CMK (cell line): ENCODE data around the gene ATP6V1C2.
"Not testable (repeated sequence)": the region's sequence is repeated elsewhere in the genome, so short reads cannot be mapped to it uniquely, and the experiment has no call there.

Experiments used
- DNase-seq: peaks from one replicate; pipeline ENCODE4 v3.0.0-alpha.2; 2010; ENCODE audit warnings: low read depth

The ATP6V1C2 gene

DNA sequence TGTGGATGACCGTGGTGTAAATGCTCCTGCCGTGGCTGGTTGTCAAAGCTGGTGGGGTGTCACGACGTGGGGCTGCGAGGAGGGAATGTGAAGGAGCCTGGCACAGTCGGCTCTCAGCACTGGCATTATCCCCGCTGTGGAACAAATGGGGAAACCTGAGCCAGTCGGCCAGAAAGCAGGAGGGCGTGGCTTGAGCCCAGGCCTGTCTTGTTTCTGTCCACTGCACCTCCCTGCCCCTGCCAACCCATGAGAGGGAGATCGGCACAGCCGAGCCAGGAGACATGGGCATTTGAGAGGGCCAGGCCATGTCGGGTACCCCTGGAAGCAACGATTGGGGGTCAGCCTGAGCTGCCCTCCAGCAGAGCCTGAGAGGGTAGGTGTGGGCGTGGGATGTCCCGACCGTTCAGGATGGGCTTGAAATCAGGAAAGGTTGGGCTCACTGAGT lies 46.7 kb downstream of the ATP6V1C2 start:
- DNase-seq, result no peak

- DNase-seq, result no peak
Observed at GRCh38 chr2:10770956-10771750, 49.7 kb downstream of the ATP6V1C2 start.

GRCh38 chr2:10771786-10772185 lies 50.4 kb downstream of the ATP6V1C2 start:
- no peak for DNase-seq

DNA sequence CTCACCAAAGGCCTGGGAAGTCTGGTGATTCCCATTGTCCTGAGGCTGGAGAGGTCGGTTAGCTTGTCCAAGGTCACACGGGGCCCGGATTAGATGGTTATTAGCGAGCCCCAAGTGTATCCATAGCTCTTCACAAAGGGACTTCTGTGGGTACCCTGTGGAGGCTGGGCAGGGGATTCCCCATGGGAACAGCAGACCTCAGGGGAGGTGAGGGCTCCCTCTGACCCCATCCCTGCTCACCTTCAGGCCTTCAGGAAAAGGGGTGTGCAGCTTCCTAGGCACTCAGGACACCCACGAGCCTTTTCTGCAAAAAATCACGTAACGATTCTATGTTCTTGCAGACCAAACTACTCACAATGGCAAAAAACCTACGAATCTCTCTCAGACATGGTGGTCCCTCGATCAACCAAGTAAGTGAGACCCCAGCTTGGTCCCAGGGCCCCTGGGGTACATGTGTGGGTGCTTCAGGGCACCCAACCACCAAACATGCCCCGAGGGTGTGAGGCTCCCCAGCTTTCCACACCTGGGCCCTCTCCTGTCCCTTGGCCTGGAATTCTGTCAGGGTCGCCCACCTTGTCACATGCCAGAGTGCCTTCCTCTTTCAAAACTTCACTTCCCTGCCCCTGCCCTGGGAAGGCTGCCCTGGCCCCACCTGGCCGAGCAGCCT lies 50.9 kb downstream of the ATP6V1C2 start:
- no peak for DNase-seq

DNA sequence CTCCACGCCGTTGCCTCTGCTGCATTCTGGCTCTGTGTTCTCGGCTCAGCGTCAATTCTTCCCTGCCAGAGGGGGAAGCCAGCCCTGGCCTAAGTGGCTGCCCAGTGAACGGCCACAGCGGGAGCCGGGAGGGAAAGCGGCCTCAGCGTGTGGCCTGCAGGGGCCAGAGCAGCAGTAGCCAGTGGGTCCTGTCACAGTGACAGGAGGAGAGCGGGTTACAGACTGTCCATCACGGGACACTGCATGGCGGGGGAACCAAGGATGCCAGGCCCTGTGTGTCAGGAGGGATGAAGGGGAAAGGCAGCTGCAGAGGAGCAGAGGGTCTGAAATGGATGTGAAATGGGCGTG lies 51.4 kb downstream of the ATP6V1C2 start:
- no peak for DNase-seq

DNA sequence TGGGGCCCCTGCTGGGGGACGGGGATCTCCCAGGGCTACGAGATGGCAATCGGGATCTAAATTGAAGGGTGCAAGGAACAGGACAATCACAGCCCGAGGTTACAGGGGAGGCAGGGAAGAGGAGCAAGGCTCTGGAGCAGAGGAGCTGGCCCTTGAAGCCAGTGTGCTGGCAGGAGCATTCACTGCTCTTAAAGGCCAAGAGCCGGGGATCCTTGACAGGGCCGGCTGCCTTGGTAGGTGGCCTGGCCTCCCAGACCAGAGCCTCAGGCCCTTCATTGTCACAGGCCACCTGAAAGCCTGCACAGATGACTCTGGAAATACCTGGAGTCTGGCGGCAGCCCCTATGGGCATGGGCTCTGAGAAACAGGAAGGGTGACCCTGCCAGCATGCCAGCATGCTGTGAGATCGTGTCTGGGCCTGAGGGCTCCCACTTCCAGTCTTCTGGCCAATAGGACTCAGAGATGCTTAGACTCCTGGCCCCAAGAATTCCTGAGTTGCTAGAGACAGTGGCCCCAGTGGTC lies 52.5 kb downstream of the ATP6V1C2 start:
- no peak for DNase-seq

GRCh38 chr2:10774394-10774793 lies 53.0 kb downstream of the ATP6V1C2 start:
- no peak for DNase-seq

DNA sequence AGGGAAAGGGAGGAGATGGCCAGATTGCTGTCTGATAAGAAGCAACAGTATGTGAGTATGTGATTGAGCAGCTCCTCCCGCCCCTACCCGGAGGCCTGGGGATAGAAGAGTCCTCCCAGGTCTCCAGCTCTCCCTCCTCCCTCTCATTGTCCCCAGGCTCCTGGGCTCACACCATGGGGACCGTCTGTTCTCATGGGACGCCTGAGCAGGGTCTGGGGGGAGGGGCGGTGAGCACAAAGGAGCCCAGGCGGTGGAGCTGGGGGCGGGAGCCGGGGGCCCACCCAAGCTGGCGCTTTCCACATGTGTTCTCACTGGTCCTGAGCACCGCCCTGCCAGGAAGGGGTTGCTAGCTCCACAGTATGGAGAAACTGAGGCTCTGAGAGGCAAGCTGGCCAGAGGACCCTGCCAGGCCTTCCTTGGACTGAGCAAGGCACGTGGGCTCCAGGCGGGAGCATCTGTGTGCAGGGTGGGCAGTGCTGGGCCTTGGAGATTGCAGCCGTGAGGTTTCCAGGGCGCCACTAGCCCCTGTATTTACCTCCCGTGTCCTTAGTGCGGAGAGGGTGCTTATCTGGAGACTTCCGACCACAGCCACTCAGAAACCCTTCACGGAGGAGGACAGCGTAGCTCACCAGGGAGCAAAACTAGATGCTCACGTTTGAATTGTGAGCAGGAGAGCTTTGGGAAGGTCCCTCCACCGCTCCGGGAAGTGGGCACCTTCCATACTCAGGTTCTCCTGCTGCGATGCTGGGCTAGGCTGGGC lies 53.8 kb downstream of the ATP6V1C2 start:
- DNase-seq, result no peak

DNA sequence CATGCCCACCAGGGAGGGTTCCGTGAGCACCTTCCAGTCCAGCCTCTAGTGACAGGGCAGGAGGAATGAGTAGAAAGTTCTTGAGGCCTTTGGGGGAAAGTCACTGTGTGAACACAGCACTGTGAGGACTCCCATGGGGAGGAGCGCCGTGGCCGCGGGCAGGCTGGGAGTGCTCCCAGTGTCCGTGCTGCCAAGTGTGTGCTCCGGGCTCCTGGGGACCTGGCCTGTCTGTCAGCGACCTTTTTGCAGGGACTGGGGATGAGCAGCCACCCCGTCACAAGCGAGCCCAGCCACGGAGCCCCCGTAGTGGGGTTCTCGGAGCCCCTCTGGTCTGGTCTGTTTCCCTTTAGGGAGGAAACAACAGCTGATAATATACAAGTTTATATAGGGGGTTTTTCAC lies 54.4 kb downstream of the ATP6V1C2 start:
- DNase-seq, result no peak

DNA sequence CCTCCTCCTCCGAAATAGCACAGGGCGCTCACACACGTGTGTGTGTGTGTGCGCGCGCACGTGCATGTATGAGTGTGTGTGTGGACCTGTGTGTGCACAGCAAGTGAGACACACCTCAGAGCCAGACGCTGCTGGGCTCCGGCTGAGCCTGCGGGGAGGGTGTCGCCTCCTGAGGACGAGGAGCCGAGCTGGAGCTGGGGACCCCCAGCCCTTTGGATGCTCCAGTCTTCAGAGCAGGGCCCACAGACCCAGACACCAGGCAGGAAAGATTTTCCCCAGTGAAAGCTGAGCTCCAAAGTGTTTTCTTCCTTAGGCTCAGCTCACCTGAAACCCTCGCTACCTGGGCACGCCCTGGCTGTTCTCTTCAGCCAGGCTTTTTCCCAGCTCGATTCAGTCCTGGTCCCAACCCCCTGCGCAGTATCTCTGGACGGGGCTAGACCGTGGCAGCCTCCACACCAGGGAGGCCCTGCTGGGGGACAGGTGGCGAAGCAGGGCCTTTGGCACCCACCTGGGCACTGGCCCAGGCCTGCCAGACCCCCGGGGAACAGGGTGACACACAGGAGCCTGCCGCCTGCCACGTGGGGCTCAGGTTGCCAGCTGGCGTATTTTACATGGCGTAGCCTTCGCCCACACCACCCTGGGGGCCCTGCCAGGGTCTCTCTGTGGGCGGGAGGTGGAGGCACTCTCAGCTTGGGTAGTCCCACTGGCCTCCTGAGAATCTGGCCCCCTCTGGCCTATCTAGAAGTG lies 55.0 kb downstream of the ATP6V1C2 start:
- no peak for DNase-seq

GRCh38 chr2:10777111-10777841 lies 55.8 kb downstream of the ATP6V1C2 start:
- no peak for DNase-seq

DNA sequence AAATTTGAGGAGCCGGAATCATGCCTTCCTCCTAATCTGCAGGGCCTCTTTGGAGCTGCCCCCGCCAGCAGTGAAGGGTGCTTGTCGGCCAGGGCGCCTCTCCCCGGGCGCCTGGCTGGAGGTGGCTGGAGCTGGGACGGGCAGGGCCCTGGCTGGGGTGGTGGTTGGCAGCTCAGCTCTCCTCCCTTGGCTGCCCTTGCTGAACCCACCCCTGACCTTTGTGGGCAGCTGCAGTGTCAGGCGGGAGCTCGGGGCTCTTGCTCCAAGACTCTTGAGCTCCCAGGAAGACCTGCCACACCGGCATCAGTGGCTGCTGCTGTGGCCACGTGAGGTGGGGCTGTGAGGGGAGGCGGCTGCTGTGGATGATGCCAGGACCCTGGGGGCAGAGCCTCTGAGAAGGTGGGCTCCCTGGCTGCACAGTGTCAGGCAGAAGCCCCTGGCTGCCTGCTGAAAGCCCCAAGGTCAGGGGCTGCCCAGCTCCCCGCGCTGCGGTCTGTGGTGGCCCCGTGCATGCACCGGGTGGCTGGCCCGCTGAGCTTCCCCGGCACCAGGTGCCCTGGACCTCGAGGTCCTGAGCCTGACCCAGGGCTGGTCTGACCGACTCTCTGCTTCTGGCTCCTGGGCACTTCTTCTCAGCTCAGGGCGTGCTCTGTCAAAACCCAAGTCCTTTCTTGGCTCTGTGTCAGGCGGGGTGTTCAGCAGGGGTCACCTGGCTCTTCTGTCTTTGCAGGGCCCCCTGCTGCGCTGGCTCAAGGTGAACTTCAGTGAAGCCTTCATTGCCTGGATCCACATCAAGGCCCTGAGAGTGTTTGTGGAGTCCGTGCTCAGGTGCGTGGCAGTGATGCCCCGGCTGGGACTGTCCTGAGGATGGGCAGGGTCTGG lies 56.7 kb downstream of the ATP6V1C2 start:
- DNase-seq, result no peak

DNA sequence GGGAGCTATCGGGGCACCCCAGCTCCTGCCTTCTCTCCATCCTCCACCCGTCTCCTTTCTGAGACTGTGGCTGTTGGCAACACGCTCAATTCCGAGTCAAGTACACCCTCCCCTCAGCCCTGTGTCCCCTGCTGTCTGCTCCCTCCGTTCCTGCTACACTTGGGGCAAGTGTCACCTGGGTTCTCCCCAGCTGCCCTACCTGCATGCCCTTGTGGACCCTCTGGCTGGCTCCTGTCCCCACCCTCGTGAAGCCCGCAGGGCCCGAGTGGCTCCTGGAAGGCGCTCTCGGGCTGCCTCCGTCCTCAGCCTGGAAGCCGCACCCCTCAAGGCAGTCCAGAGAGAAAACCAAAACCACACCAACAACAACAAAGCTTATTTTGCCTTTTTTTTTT lies 57.3 kb downstream of the ATP6V1C2 start:
- DNase-seq, result no peak

GRCh38 chr2:10779776-10780490 lies 58.5 kb downstream of the ATP6V1C2 start:
- DNase-seq, result no peak

GRCh38 chr2:10780491-10780820 lies 59.0 kb downstream of the ATP6V1C2 start:
- DNase-seq, result no peak

DNA sequence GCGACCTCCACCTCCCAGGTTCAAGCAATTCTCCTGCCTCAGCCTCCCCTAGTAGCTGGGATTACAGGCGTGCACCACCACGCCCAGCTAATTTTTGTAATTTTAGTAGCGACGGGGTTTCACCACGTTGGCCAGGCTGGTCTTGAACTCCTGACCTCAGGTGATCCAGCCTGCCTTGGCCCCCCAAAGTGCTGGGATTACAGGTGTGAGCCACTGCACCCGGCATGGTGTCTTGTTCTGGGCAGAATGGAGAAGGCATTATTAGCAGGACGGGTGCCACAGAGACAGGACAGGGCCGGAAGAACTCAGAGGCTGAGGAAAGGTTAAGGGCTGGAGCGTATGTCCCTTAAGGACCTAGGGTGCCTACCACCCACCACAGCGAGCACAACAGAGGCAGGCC lies 59.4 kb downstream of the ATP6V1C2 start:
- not testable (repeated sequence) for DNase-seq

GRCh38 chr2:10781746-10782145 lies 60.3 kb downstream of the ATP6V1C2 start:
- DNase-seq, result no peak

DNA sequence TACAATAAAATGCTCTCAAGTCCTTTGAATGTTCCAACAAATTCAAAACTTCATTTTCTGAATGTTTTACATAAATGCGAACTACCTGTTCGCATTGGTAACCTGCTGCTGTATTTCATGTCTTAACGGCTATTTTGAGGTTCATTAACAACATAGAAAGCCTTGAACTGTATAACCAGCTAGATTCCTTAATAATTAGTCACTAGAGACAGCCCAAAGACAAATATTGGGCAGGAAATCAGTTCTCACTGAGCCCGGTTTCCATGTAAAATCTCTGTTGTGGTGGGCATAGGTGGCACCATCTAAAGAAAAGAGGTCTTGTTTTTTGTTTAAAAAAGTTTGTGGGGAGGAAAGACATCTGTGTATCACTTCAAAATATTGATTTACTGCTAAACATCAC lies 62.0 kb downstream of the ATP6V1C2 start:
- no peak for DNase-seq

- DNase-seq, result no peak
Observed at GRCh38 chr2:10784719-10785118, 63.3 kb downstream of the ATP6V1C2 start.

- DNase-seq, result no peak
Observed at GRCh38 chr2:10785260-10785659, 63.8 kb downstream of the ATP6V1C2 start.
